GM19035 (cell line): Measurements from ENCODE around the gene NFIX.

Experiments used
- ATAC-seq: cut with Tn5 transposase; IDR thresholded peaks from one replicate; pipeline ENCODE4 v1.9.1; 2021; ENCODE audit not compliant: unreplicated experiment

Gene NFIX

DNA sequence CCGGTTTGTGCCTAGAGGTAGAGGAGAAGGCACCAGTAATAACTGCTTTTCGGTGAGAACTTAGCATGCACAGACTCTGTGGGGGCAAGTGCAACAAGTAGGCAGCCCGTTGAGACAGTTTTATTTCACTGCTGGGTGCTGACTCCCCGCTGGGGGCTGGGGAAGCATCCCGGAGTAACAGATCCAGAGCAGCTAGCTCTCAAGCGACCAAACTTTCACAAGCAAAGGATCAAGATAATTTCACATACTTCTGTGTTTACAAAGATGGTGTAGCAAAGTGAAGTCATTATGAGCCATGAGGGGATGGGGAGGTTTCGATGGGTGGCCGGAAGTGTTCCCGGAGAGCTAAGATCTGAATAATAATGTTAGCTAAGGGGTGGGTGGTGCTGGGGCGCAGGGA is 125.5 kb downstream of the NFIX start:
- no peak for ATAC-seq

DNA sequence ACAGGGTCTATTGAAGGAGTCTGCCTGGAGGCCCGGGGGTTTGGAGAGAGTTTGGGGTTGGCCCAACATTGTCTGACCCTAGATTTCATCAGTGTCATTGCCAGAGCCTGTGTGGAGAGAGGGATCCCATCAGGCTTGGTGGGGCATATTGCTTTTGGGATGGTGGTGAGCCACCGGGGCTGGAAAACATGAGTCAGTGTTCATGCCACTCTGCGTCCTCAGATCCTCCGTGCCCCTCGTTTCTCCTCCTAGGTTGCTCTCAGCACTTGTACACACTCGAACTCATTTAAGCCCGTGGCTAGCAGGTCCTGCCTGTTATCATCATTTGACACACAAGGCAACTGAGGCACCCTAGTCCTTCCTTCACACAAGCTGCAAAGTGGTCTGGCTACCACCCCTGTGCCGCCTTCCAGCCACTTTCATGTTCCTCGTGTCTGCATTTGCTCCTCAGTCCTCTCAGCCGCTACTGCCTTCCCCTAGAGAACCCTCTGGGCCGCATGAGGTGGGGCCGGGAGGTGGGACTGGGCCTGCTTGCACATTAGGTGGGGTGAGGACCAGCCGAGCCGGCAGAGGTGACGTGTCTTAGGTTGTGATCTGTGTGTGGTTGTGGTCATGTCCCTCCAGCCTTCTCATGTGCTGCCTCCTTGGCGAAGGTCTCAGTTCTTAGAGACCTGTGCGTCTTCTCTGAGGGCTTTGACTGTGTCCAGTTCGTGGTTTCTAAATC is 126.4 kb downstream of the NFIX start:
- ATAC-seq: no peak

DNA sequence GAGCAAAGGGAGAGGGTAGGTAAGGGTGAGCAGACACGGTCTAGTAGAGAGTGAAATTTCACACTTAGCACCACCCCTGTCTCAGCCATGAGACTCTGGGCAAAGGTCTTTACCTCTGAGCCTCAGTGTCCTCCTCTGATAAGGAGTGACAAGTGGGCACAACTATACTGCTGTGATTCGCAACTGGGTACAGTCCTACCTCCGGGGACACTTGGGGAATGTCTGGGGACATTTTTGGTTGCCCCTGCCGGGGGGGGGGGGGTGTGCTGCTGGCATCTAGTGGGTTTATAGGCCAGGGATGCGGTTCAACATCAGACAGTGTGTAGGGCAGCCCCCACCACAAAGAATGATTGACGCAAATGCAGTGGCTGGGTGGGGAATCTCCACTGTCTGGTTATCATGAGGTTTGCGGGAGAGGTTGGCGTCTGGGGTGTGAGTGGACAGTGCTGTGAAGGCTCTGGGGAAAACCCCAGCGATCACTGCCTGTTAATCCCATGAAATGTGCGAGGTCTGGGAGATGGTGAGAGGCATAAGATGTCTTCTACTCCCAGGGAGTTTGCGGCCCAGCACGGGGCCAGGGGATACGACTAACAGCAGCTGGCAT is 127.1 kb downstream of the NFIX start:
- no peak for ATAC-seq

DNA sequence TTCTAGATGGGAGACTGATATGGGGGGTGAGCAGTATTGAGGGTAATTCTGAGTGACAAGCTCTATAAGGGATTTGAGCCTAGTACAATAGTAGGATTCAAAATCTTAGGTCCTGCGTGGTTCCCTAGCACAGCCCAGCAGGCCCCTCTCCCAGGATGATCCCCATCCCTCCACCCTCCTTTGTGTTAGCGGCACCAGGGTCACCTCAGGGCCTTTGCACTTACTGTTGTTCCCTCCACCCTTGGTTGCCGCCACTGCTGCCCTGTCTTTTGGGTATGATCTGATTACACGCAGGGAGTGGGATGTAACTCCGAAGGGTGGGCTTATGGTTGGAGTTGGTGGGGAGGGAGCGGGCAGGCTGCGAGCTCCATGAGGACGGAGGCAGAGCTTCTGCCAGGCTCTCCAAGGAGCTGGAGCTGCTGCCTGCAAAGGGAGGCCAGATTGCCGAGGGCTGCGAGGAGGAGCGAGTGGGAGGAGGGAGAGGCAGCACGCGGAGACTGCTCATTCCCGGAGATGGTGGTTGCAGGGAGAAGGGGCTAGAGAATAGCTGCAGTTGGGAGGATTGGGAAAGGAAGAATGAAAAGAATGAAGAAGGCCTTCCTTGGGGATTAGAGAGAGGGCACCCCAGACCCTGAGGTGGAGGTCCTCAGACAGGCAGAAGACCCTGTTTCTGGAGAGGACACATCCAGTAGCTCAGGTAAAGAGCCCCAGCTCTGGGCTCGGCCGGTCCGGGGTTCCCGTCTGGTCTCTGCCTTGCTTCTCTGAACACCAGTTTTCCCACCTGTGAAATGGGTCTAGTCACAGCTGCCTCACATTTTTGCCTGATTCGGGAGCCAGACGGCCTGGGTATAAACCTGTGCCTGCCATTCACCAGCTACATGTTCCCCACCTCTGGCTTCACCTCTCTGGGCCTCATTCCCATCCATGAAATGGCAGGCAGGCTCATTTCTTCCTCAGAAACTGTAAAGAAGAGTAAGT is 128.0 kb downstream of the NFIX start:
- ATAC-seq: no peak

DNA sequence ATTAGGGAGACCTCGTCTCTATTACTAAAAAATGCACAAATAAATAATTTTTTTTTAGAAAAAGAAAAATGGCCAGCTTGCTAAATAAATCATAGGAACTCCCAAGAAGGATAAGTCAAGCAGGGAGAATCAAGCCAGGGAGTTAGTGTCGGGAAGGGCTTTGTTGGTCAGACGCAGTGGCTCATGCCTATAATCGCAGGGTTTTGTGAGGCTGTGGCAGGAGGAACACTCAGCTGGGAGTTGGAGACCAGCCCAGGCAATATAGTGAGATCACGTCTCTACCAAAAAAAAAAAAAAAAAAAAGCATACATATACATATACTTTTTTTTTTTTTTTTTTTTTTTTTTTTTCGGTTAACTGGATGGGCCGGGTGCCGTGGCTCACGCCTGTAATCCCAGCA is 131.8 kb downstream of the NFIX start:
- ATAC-seq: no peak

DNA sequence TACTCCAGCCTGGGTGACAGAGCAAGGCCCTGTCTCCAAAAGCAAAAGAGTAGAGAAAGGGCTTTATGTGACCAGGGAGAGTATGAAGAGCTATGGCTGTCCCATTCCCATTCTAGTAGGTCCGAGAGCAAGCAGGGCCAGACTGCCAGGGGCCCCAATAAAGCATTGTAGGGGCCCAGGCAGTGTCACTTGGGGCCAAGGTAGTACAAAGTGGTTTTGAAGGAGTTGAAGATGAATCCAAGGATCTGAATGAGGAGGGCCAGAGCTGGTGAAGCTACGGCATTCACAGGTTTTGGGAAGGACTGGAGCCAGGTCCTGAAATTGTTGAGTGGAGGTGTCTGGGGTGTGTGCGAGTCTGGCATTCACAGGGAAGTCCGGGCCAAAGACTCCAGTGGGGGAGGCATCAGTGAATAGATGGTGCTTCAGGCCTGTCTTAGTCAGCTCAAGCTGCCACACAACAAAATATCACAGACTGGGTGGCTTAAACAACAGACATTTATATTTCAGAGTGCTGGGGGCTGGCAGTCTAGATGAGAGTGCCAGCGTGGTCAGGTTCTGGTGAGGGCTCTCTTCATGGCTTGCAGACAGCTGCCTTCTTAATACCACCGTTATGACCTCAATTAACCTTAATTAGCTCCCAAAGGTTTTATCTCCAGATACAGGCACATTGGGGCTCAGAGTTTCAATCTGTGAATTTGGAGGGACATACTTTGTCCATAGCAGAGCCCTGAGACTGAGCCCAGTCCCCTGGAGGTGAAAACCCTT is 132.7 kb downstream of the NFIX start:
- ATAC-seq: no peak

DNA sequence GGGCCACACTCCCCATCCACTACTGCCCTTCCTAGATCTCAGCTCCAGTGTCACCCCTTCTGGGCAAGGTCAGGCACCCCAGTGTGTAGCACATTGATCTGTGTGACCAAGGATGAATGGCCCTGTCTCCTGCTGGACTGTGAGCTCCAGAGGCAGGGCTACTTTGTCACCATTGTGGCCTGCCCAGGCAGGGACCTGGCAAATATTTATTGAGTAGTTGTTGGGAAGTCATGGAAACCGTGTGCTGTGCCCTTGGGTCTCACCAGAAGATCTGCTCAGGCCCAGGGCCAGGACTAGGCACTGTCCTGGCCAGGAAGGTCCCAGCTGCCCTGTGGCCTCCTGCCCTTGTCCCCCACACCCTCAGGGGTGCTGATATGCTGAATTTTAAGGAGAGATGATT is 133.3 kb downstream of the NFIX start:
- ATAC-seq: no peak

DNA sequence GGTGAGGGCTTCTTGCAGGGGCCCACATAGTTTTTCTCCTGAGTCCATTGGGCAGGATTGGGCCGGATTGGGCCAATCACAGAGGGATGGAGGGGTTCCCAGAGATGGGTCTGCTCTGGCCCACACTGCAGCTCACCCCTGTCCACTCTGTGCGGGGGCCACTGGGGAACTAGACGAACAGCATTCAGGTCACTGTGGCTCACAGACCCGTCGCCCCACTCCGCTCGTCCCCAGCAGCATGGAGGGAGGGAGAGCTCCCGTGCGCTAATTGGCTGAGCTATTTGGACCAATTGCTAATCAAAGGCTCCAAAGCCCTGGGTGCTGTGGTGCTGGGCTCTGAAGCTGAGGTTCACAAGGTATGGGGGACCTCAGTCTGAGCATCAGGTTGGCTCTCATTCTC is 134.1 kb downstream of the NFIX start:
- ATAC-seq: no peak

DNA sequence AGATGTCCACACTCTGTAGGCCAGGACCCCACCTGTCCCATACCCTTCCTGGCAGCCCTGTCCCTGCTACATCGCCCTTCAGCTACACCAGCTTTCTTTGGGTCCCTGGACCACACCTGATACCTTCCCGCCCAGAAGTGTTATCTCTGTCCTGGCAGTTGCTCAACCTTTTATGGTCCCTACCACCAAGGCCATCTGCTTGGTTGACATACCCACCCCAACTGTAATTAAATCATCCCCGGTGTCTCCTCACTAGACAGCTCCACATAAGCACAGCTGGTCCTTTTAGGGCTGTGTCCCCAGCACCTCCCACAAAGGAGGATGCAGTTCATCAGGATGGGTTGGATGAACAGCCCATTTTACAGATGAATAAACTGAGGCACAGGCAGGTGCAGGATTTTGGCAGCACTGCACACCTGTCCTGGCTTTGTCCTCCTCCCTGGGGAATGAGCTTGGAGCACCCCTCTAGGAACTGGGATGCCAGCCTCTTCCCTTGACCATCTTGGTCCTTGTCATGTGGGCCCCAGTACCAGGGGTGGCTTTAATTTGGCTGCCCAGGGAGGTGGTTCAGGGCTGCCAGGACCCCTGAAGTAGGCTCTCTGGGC is 135.7 kb downstream of the NFIX start:
- no peak for ATAC-seq

DNA sequence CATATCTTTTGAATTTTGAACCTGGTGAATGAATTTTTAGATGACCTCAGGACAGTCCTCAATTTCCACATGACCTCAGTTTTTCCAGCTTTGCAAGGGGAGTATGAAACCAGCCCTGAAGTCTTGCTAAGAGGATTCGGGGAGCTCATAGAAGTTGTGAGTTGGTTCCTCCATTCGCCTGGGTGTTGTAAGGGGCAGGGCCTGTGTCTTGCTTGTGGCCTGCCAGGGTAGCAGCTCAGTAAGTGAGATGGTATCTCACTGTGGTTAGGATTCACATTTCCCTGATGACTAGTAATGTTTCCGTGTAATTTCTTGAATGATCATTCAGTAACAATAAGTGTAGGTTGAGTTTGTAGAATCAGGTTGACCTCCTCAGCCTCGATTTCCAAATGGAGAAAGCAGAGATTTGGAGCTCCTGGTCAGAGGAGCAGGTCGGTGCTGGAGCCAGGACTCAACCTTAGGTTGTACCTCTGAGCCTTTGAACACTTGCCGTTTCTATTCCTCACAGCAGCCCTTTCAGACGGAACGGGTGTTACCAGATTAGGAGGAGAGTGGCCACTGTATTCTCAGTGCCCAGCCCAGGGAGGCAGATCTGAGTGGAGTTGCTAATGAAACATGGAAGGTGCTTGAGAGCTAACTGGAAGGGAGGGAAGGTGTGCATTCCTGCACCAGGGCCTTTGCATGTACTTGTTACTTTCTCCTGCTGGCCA is 137.4 kb downstream of the NFIX start:
- no peak for ATAC-seq

DNA sequence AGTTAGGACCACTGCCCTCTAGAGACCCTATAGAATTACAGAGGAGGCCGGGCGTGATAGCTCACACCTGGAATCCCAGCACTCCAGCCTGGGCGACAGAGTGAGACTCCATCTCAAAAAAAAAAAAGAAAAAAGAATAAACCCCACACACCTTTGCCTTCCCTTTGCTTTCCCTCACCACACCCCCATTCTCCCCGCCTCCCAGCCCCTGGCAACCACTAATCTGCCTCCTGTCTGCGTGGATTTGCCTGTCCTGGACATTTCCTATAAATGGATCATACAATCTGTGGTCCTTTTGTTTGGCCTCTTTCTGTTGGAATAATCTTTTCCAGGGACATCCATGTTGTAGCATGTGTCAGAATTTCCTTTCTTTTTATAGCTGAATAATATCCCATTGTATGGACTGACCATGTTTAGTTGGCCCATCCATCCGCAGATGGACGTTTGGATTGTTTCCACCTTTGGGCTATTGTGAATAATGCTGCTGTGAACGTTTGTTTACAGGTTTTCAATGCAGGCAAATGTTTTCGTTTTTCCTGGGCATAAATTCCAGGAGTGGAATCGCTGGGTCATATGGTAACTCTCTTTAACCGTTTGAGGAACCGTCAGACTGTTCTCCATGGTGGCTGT is 138.1 kb downstream of the NFIX start:
- no peak for ATAC-seq

DNA sequence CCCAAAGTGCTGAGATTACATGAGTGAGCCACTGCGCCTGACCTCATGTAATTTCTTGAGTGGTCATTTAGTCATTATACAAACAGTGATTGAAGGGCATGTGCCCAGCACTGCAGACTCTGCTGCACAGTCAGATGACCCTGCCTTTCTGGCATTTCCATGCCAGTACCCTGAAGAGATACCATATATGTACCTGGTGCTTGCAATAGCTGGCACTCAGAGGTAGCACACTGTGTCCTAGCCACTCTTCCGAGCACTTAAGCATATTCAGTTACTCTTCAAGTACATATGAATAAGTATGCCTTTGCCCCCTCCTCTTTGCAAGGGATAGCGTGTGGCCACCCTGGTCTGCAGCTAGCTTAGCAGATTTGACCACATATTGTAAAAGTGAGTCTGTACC is 139.4 kb downstream of the NFIX start:
- no peak for ATAC-seq

DNA sequence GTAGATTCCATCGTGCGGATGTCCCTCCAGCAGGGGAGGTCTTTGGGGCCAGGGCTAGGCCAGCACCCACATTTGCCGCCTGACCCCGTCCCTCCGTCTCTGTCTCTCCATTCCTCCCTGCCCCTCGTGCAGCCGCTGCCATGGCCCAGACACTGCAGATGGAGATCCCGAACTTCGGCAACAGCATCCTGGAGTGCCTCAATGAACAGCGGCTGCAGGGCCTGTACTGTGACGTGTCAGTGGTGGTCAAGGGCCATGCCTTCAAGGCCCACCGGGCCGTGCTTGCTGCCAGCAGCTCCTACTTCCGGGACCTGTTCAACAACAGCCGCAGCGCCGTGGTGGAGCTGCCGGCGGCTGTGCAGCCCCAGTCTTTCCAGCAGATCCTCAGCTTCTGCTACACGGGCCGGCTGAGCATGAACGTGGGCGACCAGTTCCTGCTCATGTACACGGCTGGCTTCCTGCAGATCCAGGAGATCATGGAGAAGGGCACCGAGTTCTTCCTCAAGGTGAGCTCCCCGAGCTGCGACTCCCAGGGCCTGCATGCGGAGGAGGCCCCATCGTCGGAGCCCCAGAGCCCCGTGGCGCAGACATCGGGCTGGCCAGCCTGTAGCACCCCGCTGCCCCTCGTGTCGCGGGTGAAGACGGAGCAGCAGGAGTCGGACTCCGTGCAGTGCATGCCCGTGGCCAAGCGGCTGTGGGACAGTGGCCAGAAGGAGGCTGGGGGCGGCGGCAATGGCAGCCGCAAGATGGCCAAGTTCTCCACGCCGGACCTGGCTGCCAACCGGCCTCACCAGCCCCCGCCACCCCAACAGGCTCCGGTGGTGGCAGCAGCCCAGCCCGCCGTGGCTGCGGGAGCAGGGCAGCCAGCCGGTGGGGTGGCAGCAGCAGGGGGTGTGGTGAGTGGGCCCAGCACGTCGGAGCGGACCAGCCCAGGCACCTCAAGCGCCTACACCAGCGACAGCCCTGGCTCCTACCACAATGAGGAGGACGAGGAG is 140.1 kb downstream of the NFIX start:
- no peak for ATAC-seq

DNA sequence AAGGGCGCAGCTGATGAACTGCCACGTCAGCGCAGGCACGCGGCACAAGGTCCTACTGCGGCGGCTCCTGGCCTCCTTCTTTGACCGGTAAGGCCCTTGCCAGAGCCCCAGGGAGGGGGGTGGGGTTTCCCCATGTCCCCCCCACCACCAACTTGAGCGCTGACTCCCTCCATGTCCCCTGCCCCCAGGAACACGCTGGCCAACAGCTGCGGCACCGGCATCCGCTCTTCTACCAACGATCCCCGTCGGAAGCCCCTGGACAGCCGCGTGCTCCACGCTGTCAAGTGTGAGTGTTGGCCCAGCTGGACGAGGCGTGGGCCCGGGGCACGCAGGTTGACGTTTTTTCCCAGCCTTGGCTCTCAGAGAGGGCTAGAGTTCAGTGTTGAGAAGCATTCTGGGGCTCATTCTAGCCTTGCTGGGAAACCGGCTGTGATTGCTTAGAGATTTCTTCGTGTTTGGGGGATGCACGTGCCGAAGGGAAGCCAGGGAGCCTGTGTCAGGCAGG is 142.1 kb downstream of the NFIX start:
- ATAC-seq: no peak

DNA sequence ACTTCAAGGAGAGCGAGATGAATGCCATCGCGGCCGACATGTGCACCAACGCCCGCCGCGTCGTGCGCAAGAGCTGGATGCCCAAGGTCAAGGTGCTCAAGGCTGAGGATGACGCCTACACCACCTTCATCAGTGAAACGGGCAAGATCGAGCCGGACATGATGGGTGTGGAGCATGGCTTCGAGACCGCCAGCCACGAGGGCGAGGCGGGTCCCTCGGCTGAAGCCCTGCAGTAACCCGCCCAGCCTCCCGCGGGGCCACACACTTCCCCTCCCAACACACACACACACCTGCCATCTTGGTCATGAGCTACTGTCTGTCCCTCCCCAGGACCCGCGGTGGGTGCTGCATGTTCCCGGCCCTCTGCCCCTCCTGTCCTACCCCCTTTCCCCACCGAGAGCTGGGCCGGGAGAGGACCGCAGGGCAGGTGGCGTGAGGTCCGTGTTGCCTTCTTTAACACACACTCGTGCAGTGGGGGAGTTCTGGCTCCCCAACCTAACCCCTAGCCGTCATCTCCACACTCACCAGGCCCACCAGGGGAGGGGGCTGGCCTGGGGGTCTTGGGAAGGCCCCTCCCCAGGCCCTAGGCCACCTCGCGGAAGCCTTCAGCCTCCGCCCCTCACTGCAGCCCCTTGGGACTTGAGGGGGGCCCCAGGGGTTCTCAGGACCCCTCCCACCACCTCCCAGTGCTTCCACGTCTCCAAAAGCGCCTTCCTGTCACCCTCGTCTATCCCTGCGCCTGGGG is 143.1 kb downstream of the NFIX start:
- ATAC-seq: no peak

DNA sequence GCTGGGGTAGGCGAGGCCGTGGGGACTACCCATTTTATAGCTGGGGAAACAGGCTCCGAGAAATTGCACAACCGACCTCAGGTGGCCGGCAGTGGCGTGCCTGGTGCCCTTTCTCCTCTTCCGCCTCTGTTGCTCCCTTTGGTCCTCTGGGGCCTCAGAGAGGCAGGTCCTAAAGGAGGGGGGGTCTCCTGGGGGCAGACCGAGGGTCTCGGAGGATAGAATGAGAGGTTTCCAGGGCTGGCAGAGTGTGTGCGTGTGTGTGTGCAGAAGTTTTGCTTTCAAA is 143.6 kb downstream of the NFIX start:
- ATAC-seq: no peak

DNA sequence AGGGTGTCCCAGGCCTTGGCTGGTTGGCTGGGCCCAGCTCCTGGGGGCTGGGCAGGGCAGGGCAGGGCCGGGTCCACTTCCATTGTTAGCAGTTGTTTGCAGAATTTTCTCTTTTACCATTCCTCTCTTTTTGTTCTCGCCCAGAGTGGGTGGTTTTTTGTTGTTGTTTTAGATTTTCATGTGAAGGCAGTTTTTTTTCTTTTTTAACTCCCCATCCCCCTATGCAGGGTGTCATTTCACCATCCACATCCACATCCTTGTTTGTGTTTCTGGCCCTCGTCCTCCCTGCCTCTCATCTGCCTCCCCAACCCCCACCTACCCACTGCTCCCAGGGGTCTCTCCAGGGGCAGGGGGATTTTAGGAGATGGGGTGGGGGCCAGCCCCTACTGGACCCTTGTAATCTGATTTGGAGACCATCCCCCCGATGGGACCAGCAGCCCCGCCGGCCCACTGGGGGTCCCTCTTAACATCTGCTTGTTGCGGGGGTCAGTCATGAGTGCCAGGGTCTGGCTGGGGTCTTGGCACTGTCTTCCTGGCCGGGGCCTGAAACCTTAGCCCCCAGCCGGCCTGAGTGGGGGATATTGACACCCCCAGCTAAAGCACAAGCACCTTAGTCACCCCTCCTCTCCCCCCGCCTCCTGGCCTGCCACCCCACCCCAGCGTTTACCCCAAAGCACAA is 144.5 kb downstream of the NFIX start:
- no peak for ATAC-seq
